HG02642 (cell line): ENCODE data around the gene WWP2.
"Not testable (repeated sequence)": the region's sequence is repeated elsewhere in the genome, so short reads cannot be mapped to it uniquely, and the experiment has no call there.

Source experiments
- ATAC-seq: cut with Tn5 transposase; IDR thresholded peaks from one replicate; pipeline ENCODE4 v1.9.1; 2021; ENCODE audit warnings: mild to moderate bottlenecking; ENCODE audit not compliant: unreplicated experiment, poor library complexity

The WWP2 gene

GRCh38 chr16:69761983-69762813 lies at the start of gene WWP2:
TSS of gene WWP2 (plus strand) at chr16:69762332. CDS start at chr16:69787011, 24,679 bp downstream.
- ATAC-seq: peak; percentile 81

- ATAC-seq: no peak
Measured at GRCh38 chr16:69712914-69713581, 49.1 kb upstream of the WWP2 start.

- ATAC-seq: no peak
Measured at GRCh38 chr16:69717066-69717465, 45.1 kb upstream of the WWP2 start.

- no peak for ATAC-seq
Measured at GRCh38 chr16:69718111-69718764, 43.9 kb upstream of the WWP2 start.

- ATAC-seq: no peak
Measured at GRCh38 chr16:69720822-69721430, 41.2 kb upstream of the WWP2 start.

- no peak for ATAC-seq
Measured at GRCh38 chr16:69721441-69721957, 40.6 kb upstream of the WWP2 start.

GRCh38 chr16:69724414-69724873 lies 37.7 kb upstream of the WWP2 start:
- no peak for ATAC-seq

GRCh38 chr16:69724981-69725479 lies 37.1 kb upstream of the WWP2 start:
- ATAC-seq: no peak

- ATAC-seq: no peak
Measured at GRCh38 chr16:69725480-69726312, 36.4 kb upstream of the WWP2 start.

GRCh38 chr16:69726313-69727060 lies 35.6 kb upstream of the WWP2 start, which contains the start of gene NQO1:
TSS of gene NQO1 (minus strand) at chr16:69726560. CDS start at chr16:69726439, 121 bp downstream.
- ATAC-seq: peak; percentile 99

GRCh38 chr16:69727916-69728270 lies 34.2 kb upstream of the WWP2 start:
- ATAC-seq: no peak

- not testable (repeated sequence) for ATAC-seq
Measured at GRCh38 chr16:69729030-69729429, 33.1 kb upstream of the WWP2 start.

GRCh38 chr16:69731280-69731679 lies 30.9 kb upstream of the WWP2 start:
- ATAC-seq: not testable (repeated sequence)

GRCh38 chr16:69732101-69732500 lies 30.0 kb upstream of the WWP2 start:
- no peak for ATAC-seq

GRCh38 chr16:69741519-69741918 lies 20.6 kb upstream of the WWP2 start:
- ATAC-seq: no peak

GRCh38 chr16:69741951-69742904 lies 19.9 kb upstream of the WWP2 start:
- ATAC-seq: no peak
